CD4-positive, alpha-beta T cell treated with Interleukin-21 for 1 hour (primary cell): ENCODE results near the gene TANK.
A peak's percentile ranks its signal among the peaks of the same experiment; 100 is the strongest.
"Not testable (repeated sequence)": the region's sequence is repeated elsewhere in the genome, so short reads cannot be mapped to it uniquely, and the experiment has no call there.

ENCODE experiments used
- DNase-seq: peaks from one replicate; pipeline ENCODE4 v3.0.0-alpha.2; 2020

Gene TANK

GRCh38 chr2:161280906-161281323, 120.7 kb downstream of the TANK start:
- DNase-seq, result peak; percentile 16

GRCh38 chr2:161281615-161282310, 121.5 kb downstream of the TANK start:
- DNase-seq, result not testable (repeated sequence)

- DNase-seq, result not testable (repeated sequence)
Measured at GRCh38 chr2:161282311-161282644, 122.0 kb downstream of the TANK start.

- DNase-seq, result no peak
Measured at GRCh38 chr2:161283926-161284325, 123.7 kb downstream of the TANK start.
